GM19043 (cell line): Measurements from ENCODE around the gene CRY2.

Experiments
- ATAC-seq: cut with Tn5 transposase; IDR thresholded peaks from one replicate; pipeline ENCODE4 v1.9.1; 2021; ENCODE audit warnings: low read depth; ENCODE audit not compliant: unreplicated experiment

The CRY2 gene

GRCh38 chr11:45876401-45876800 is 29.1 kb downstream of the CRY2 start:
- ATAC-seq: no peak

GRCh38 chr11:45877221-45877620 is 29.9 kb downstream of the CRY2 start:
- ATAC-seq: no peak

- no peak for ATAC-seq
These were observed 30.6 kb downstream of the CRY2 start for GRCh38 chr11:45877845-45878244.

- ATAC-seq: no peak
These were observed 32.8 kb downstream of the CRY2 start for GRCh38 chr11:45879803-45880686.

- no peak for ATAC-seq
These were observed 33.7 kb downstream of the CRY2 start for GRCh38 chr11:45880772-45881570.

- no peak for ATAC-seq
These were observed 34.6 kb downstream of the CRY2 start for GRCh38 chr11:45881708-45882368.

GRCh38 chr11:45884596-45885185 is 37.4 kb downstream of the CRY2 start:
- ATAC-seq: no peak

GRCh38 chr11:45885274-45885920 is 38.1 kb downstream of the CRY2 start, which contains the start of gene MAPK8IP1:
Gene MAPK8IP1, plus strand, starts transcription at chr11:45885651. Its CDS starts 170 bp downstream, at chr11:45885821.
- no peak for ATAC-seq

GRCh38 chr11:45885921-45886721 is 38.8 kb downstream of the CRY2 start:
- no peak for ATAC-seq

GRCh38 chr11:45886816-45887520 is 39.7 kb downstream of the CRY2 start:
- ATAC-seq: no peak

- no peak for ATAC-seq
These were observed 40.3 kb downstream of the CRY2 start for GRCh38 chr11:45887587-45887986.

GRCh38 chr11:45889555-45889954 is 42.3 kb downstream of the CRY2 start:
- ATAC-seq: no peak

- no peak for ATAC-seq
These were observed 42.7 kb downstream of the CRY2 start for GRCh38 chr11:45889966-45890365.

GRCh38 chr11:45890886-45891550 is 43.7 kb downstream of the CRY2 start:
- ATAC-seq: no peak

GRCh38 chr11:45892856-45893255 is 45.6 kb downstream of the CRY2 start:
- ATAC-seq: no peak

- no peak for ATAC-seq
These were observed 47.4 kb downstream of the CRY2 start for GRCh38 chr11:45894555-45895247.

GRCh38 chr11:45895553-45896259 is 48.4 kb downstream of the CRY2 start:
- ATAC-seq: no peak
